PFSK-1 (cell line): ENCODE measurements around the gene ESAM.

ENCODE experiments used
- FOXP2 ChIP-seq: optimal IDR thresholded peaks from 2 replicates; pipeline ENCODE3; 2011; ENCODE audit warnings: borderline replicate concordance, control low read depth, inconsistent platforms; ENCODE audit not compliant: insufficient read depth; ENCODE audit errors: extremely low read length, extremely low read depth
- POLR2AphosphoS5 ChIP-seq: IDR thresholded peaks from 2 replicates; pipeline ENCODE4 v1.6.1; 2012; ENCODE audit warnings: low read depth, mild to moderate bottlenecking, control low read depth, low read length, moderate library complexity
- SIN3A ChIP-seq: IDR thresholded peaks from 2 replicates; pipeline ENCODE4 v1.6.1; 2012; ENCODE audit warnings: mild to moderate bottlenecking, low read length, moderate library complexity, borderline replicate concordance; ENCODE audit not compliant: insufficient read depth
- TAF1 ChIP-seq: IDR thresholded peaks from 2 replicates; pipeline ENCODE4 v1.6.1; 2012; ENCODE audit warnings: low read length, control low read depth, borderline replicate concordance; ENCODE audit not compliant: insufficient read depth
- TF ChIP-seq, protein P1 (sequence below), 2 experiments: IDR thresholded peaks; 2 replicates each; pipeline versions ENCODE4 v1.6.1 to v1.8.0; 2011 to 2012; ENCODE audit warnings: low read depth in 2 of 2, low read length in 2 of 2, control low read depth in 1 of 2, inconsistent platforms in 1 of 2, mild to moderate bottlenecking in 1 of 2, moderate library complexity in 1 of 2; ENCODE audit not compliant: insufficient read depth in 1 of 2

The ESAM gene

DNA sequence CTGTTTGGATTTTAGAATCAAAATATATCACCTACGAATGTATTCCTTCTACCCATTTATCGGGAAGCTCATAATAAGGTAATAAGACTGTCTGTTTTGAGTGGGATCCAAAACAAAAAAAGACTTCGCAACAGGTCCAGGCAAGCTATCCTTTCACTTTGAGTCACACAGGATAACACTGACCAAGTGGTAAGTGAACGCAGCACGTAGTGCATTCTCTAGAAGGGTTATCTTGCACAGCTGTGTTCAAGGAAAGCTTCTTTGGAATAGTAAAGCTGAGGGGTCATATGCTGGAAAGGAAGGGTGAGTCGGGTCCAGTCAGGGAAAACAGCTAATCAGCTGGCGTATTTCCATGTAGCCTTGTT, 44.7 kb downstream of the ESAM start:
- TF ChIP-seq POLR2AphosphoS5 (no peak), TAF1 (no peak), FOXP2 (no peak), SIN3A (no peak)
- TF ChIP-seq, protein P1, sequence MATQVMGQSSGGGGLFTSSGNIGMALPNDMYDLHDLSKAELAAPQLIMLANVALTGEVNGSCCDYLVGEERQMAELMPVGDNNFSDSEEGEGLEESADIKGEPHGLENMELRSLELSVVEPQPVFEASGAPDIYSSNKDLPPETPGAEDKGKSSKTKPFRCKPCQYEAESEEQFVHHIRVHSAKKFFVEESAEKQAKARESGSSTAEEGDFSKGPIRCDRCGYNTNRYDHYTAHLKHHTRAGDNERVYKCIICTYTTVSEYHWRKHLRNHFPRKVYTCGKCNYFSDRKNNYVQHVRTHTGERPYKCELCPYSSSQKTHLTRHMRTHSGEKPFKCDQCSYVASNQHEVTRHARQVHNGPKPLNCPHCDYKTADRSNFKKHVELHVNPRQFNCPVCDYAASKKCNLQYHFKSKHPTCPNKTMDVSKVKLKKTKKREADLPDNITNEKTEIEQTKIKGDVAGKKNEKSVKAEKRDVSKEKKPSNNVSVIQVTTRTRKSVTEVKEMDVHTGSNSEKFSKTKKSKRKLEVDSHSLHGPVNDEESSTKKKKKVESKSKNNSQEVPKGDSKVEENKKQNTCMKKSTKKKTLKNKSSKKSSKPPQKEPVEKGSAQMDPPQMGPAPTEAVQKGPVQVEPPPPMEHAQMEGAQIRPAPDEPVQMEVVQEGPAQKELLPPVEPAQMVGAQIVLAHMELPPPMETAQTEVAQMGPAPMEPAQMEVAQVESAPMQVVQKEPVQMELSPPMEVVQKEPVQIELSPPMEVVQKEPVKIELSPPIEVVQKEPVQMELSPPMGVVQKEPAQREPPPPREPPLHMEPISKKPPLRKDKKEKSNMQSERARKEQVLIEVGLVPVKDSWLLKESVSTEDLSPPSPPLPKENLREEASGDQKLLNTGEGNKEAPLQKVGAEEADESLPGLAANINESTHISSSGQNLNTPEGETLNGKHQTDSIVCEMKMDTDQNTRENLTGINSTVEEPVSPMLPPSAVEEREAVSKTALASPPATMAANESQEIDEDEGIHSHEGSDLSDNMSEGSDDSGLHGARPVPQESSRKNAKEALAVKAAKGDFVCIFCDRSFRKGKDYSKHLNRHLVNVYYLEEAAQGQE (IDR thresholded peaks at IDR 0.05; ENCODE audit: insufficient read depth in 1 of 2, low read depth in 2 of 2, low read length in 2 of 2), result no peak

- TF ChIP-seq, protein P1 (IDR thresholded peaks at IDR 0.05; ENCODE audit: insufficient read depth in 1 of 2, low read depth in 2 of 2, low read length in 2 of 2), result no peak
- TF ChIP-seq FOXP2, result no peak
- TF ChIP-seq TAF1, result no peak
- TF ChIP-seq SIN3A, result no peak
- TF ChIP-seq POLR2AphosphoS5, result no peak
These were observed 45.5 kb downstream of the ESAM start for GRCh38 chr11:124716591-124716990.

GRCh38 chr11:124712392-124712791, 49.7 kb downstream of the ESAM start:
- TF ChIP-seq TAF1 (no peak), POLR2AphosphoS5 (no peak), SIN3A (no peak), FOXP2 (no peak)
- TF ChIP-seq, protein P1 (IDR thresholded peaks at IDR 0.05; ENCODE audit: insufficient read depth in 1 of 2, low read depth in 2 of 2, low read length in 2 of 2), result no peak

- TF ChIP-seq TAF1 (no peak), POLR2AphosphoS5 (no peak), FOXP2 (no peak), SIN3A (no peak)
- TF ChIP-seq, protein P1 (IDR thresholded peaks at IDR 0.05; ENCODE audit: insufficient read depth in 1 of 2, low read depth in 2 of 2, low read length in 2 of 2), result no peak
These were observed 54.3 kb downstream of the ESAM start for GRCh38 chr11:124707829-124708228.
